Fibroblast of mammary gland (primary cell): ENCODE measurements around the gene RCE1.

Experiments used
- DNase-seq: peaks from one replicate; pipeline ENCODE4 v3.0.0-alpha.2; 2010; ENCODE audit warnings: low read depth
- H3K4me3 ChIP-seq: 2 replicates; pipeline ENCODE4 v1.5.1; 2011; ENCODE audit warnings: low read depth, mild to moderate bottlenecking, low read length, moderate library complexity; ENCODE audit not compliant: control insufficient read depth
- TF ChIP-seq, protein P1 (sequence below): conservative IDR thresholded peaks from 2 replicates; pipeline ENCODE4 v1.5.1; 2011; ENCODE audit warnings: low read depth, low read length, inconsistent platforms; ENCODE audit not compliant: control insufficient read depth, insufficient read depth

Gene RCE1

GRCh38 chr11:66848671-66849500 lies 5.6 kb downstream of the RCE1 start:
- TF ChIP-seq, protein P1, sequence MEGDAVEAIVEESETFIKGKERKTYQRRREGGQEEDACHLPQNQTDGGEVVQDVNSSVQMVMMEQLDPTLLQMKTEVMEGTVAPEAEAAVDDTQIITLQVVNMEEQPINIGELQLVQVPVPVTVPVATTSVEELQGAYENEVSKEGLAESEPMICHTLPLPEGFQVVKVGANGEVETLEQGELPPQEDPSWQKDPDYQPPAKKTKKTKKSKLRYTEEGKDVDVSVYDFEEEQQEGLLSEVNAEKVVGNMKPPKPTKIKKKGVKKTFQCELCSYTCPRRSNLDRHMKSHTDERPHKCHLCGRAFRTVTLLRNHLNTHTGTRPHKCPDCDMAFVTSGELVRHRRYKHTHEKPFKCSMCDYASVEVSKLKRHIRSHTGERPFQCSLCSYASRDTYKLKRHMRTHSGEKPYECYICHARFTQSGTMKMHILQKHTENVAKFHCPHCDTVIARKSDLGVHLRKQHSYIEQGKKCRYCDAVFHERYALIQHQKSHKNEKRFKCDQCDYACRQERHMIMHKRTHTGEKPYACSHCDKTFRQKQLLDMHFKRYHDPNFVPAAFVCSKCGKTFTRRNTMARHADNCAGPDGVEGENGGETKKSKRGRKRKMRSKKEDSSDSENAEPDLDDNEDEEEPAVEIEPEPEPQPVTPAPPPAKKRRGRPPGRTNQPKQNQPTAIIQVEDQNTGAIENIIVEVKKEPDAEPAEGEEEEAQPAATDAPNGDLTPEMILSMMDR = no peak
- no peak overlapping the region for H3K4me3 ChIP-seq
- DNase-seq = no peak

- no peak overlapping the region for H3K4me3 ChIP-seq
- TF ChIP-seq, protein P1 = no peak
- DNase-seq = no peak
Observed at GRCh38 chr11:66849501-66850234, 6.4 kb downstream of the RCE1 start.

DNA sequence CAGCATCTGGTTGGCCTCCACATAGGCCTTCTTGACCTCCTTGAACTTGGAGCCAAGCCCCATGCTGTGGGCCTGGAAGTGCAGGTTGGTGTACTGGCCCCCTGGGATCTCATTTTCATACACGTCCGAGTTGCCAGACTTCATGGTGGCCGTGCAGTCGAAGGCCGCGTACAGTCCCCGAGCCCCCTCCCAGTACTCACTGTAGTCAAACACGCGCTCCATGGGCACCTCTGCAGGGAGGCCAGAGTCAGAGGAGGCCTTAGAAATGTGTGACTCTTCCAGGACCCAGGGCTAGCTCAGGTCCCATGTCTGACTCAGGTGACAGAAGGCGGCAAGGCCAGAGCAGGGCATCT lies 7.0 kb downstream of the RCE1 start:
- TF ChIP-seq, protein P1 = no peak
- H3K4me3 ChIP-seq = no peak overlapping the region
- DNase-seq = no peak

DNA sequence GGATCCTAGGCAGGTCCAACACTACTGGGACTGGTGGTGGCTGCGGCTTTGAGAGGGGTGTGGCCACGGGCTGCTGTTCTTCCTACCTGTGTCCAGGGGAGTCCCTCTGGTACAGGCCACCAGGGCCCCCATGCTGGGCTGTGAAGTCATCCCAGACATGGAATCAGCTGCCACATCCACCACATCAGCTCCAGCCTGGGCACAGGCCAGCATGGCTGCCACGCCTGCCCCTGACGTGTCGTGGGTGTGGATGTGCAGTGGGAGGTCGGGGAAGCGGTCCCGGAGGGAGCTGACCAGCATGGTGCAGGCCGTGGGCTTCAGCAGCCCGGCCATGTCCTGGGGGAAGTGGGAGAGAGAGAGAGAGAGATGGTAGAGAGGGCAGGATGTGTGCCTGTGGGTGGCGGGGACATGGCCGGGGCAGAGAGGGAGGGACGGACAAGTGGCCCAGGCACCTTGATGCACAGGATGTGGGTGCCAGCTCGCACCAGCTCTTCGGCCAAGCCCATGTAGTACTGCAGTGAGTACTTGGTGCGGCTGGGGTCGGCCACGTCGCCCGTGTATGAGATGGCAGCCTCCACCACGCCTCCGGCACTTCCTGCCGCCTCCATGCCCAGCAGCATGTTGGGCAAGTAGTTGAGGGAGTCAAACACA lies 7.5 kb downstream of the RCE1 start:
- TF ChIP-seq, protein P1 = no peak
- DNase-seq = no peak

DNA sequence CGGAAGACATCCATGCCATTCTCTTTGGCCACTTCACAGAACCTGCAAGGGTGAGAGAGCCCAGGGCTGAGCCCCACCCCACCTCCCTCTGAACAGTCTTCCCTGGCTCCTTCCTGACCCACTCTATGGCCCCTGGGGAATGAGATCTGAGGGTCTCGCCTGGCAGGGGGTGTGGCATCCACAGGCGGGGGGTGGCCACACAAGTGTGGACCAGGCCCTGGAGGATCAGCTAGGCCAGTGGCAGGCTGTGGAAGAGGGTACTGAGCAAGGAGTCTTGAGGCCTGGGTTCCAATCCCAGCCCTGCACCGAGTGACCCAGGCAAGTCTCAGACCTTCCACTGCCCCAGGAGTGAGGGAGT lies 8.0 kb downstream of the RCE1 start:
- no peak overlapping the region for H3K4me3 ChIP-seq
- TF ChIP-seq, protein P1 = no peak
- DNase-seq = no peak

More for the DNA sequence above, 7.5 kb downstream of the RCE1 start:
- H3K4me3 ChIP-seq = no peak overlapping the region

GRCh38 chr11:66851698-66852465 lies 8.6 kb downstream of the RCE1 start:
- H3K4me3 ChIP-seq = no peak overlapping the region
- TF ChIP-seq, protein P1 = no peak
- no peak for DNase-seq
